ENCODE data around the gene CHST2. TPM values are rescaled to one million over a fixed set of nuclear protein-coding genes. Genes with fewer than 3 reads are reported as not detected.
"Not testable (repeated sequence)": the region's sequence is repeated elsewhere in the genome, so short reads cannot be mapped to it uniquely, and the experiment has no call there.

CHST2 gene
- total RNA-seq, 2 donors from 2014 or later = 2.3 to 4.8 TPM

DNA sequence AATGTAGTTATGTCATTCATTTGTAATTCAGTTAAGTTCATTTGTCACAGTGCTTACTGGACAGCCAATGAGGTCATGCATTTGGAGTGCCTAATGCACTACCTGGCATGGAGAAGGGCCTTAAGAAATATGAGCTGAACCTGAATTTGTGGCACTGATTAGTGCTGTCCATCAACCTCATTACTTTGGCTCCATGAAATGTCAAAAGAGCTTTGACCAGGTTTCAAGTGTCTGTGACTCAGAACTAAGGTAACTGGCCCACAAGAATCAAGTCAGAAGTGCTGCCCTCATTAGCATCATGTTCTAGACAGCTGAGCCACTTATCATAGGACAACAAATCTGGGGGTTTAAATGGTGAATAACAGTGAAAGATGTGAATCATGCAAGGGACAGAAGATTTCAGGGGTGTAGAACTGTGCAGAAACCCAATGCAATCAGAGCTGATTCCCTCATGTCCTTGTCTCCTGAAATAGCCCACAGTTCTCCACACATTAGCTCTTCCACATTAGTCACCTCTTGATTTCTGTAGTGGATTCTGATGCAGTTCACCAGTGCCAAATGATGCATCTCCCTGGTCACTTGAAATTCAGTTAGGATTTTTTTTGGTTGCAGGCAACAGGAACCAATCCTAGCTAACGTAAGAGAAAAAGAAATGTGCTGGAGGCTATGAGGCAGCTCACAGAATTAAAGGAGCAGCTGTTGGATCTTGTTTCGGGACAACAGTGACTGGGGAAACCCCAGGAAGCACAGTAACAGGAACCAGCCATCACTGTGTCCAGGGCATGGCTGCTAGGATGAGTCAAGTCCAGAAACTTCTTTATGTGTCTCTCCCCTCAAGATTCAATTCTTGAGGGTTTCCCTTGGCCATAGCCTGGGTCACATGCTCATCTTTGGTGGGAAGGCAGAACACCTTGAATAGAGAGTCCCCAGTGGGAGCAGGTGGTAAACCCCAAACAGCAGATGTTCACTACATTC, 38.7 kb downstream of the CHST2 start:
- H3K9me3 ChIP-seq = no peaks in the 10 kb centered on the region
- no peaks in the 10 kb centered on the region for H3K36me3 ChIP-seq
- no peaks in the 10 kb centered on the region for H3K27me3 ChIP-seq
- no peak overlapping the region for H3K27ac ChIP-seq
- H3K4me3 ChIP-seq = no peak overlapping the region
- H3K4me1 ChIP-seq = no peaks in the 10 kb centered on the region
- TF ChIP-seq, protein P1, sequence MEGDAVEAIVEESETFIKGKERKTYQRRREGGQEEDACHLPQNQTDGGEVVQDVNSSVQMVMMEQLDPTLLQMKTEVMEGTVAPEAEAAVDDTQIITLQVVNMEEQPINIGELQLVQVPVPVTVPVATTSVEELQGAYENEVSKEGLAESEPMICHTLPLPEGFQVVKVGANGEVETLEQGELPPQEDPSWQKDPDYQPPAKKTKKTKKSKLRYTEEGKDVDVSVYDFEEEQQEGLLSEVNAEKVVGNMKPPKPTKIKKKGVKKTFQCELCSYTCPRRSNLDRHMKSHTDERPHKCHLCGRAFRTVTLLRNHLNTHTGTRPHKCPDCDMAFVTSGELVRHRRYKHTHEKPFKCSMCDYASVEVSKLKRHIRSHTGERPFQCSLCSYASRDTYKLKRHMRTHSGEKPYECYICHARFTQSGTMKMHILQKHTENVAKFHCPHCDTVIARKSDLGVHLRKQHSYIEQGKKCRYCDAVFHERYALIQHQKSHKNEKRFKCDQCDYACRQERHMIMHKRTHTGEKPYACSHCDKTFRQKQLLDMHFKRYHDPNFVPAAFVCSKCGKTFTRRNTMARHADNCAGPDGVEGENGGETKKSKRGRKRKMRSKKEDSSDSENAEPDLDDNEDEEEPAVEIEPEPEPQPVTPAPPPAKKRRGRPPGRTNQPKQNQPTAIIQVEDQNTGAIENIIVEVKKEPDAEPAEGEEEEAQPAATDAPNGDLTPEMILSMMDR (IDR thresholded peaks at IDR 0.05) = no peak
- no peak for DNase-seq (ENCODE audit: low spot score)

DNA sequence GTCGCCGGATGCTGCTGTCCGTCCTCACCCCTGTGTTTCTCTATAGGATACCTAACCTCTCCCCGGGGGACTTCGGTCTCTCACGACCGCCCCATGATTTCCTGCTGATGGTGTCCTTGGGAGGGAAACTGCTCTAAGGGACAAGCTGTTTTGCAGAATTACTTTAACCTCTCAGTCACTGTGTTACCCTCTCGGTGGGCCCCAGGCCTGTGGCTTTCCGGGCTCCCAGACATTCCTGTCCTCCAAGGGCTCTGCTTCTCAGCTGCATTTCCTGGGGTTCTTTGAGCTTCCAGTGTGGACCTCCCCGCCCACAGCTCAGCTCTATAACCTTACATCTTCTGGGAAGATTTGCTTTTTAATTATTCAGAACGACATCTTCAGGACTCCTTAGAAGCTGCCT, 40.9 kb downstream of the CHST2 start:
- Histone ChIP-seq H3K27me3 (no peaks in the 10 kb centered on the region), H3K9me3 (no peaks in the 10 kb centered on the region), H3K4me3 (no peak overlapping the region), H3K27ac (no peak overlapping the region), H3K4me1 (no peaks in the 10 kb centered on the region), H3K36me3 (no peaks in the 10 kb centered on the region)
- DNase-seq (ENCODE audit: low spot score) = no peak
- TF ChIP-seq, protein P1 (IDR thresholded peaks at IDR 0.05) = no peak

DNA sequence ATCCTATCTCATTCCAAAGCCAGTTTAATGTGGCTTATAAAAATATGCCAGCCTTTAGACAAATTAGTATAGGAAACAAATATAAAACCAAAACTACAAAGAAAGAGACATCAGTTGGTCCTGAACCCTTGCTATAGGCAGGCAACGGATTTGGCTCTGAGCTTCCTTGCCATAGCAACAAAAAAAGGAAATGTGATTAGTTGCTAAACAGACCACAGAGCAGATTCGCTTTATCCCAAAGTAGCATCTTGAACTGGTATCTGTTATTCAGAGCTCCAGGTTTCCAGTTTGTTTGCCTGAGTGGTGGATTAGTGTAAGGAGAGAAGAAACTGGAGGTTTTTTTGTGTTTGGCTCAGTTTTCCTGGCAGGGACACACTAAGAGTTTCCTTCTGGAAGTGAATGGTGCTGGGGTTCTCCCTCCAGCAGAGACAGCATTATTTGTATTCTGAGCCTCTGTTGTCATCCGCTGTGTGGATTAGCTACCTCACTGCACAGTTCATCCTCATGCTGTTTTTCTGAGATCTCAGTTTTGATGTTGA, 44.1 kb downstream of the CHST2 start:
- H3K27ac ChIP-seq = no peak overlapping the region
- H3K9me3 ChIP-seq = no peaks in the 10 kb centered on the region
- H3K27me3 ChIP-seq = no peaks in the 10 kb centered on the region
- no peaks in the 10 kb centered on the region for H3K4me1 ChIP-seq
- no peak overlapping the region for H3K4me3 ChIP-seq
- TF ChIP-seq, protein P1 (IDR thresholded peaks at IDR 0.05) = no peak
- no peak for DNase-seq (ENCODE audit: low spot score)
- no peaks in the 10 kb centered on the region for H3K36me3 ChIP-seq

DNA sequence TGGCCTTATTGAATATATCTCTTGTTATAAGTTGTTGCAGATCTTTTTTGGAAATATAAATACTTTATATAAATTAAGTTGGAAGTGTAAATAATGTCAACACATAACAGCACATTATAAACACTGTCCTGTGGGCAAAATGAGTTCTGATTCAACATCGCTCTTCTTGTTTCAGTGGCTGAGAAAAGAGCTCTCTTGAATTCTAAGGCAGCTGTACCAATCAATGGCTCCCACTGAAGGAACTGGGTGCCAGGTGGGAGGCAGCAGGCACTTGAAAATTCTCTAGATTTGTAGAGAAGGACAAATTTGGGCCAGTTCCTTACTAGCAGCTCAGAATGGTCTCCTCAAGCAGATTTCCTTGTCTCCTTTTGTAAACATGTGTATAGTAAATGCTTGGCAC, 45.6 kb downstream of the CHST2 start:
- Histone ChIP-seq H3K4me1 (no peaks in the 10 kb centered on the region), H3K27ac (no peak overlapping the region)

DNA sequence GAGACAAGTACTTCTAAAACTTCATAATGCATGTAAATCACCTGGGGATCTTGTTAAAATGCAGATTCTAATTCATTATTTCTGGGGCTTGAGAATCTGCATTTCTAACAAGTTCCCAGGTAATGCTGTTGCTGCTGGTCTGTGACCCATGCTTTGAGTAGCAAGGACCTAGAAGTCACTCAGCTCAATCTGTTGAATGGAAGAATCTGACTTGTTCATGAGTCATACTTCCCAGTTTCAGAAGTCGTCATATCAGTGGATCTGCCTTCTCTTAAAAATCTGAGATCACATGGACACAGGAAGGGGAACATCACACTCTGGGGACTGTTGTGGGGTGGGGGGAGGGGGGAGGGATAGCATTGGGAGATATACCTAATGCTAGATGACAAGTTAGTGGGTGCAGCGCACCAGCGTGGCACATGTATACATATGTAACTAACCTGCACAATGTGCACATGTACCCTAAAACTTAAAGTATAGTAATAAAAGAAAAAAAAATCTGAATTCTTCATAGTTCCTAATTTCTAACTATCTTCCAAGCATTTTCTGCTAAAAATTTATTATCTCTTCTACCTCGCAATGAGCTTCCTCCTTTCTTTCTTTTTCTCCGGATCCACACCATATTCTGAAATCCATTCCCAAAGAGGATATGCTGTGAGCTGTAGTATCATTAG, 46.2 kb downstream of the CHST2 start:
- H3K9me3 ChIP-seq; H3K4me1 ChIP-seq; H3K36me3 ChIP-seq; H3K27ac ChIP-seq; H3K27me3 ChIP-seq; H3K4me3 ChIP-seq; DNase-seq (ENCODE audit: low spot score): not testable (repeated sequence)

More for the DNA sequence above, 45.6 kb downstream of the CHST2 start:
- TF ChIP-seq, protein P1 (IDR thresholded peaks at IDR 0.05) = no peak
- Histone ChIP-seq H3K27me3 (no peaks in the 10 kb centered on the region), H3K36me3 (no peaks in the 10 kb centered on the region), H3K4me3 (no peak overlapping the region), H3K9me3 (no peaks in the 10 kb centered on the region)
- DNase-seq (ENCODE audit: low spot score) = no peak

DNA sequence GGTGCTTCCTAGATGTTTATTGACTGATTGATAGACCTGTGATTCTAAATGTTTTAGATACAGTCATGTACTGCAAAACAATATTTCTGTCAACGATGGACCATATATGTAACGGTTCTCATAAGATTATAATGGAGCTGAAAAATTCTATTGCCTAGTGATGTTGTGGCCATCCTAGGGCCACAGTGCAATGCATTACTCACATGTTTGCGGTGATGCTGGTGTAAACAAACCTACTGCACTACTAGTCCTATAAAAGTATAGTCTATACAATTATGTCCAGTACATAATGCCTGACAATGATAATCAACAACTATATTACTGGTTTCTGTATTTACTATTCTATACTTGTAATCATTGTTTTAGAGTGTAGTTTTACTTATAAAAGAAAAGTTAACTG, 46.8 kb downstream of the CHST2 start:
- H3K4me1 ChIP-seq = no peaks in the 10 kb centered on the region
- TF ChIP-seq, protein P1 (IDR thresholded peaks at IDR 0.05) = no peak
- no peak overlapping the region for H3K27ac ChIP-seq
- DNase-seq (ENCODE audit: low spot score) = no peak
- H3K27me3 ChIP-seq = no peaks in the 10 kb centered on the region
- H3K36me3 ChIP-seq = no peaks in the 10 kb centered on the region
- no peaks in the 10 kb centered on the region for H3K9me3 ChIP-seq
- H3K4me3 ChIP-seq = no peak overlapping the region
